Heart left ventricle (tissue), 13 donors: ENCODE measurements around the gene LRP11.

Experiments
- CTCF ChIP-seq, 12 donors: fragments of 200-600 bp; sonication (generic) in 4 of 12; IDR thresholded peaks; one replicate each; pipeline versions ENCODE4 v1.5.0 to v1.8.0; 2018 to 2022; ENCODE audit warnings: antibody characterized with exemption in 12 of 12, mild to moderate bottlenecking in 5 of 12
- POLR2A ChIP-seq, 2 donors: fragments of 450-650 bp; IDR thresholded peaks; one replicate each; pipeline ENCODE4 v1.6.1; 2017; ENCODE audit warnings: antibody characterized with exemption in 2 of 2, mild to moderate bottlenecking in 2 of 2, moderate library complexity in 2 of 2
- donor health status: ischemic (EF 13 %, LVEDD 7.1; RV severe dilation, severe dysfunction).
- donor health status: DM: no; HTN: yes; CAD: no.
- donor health status: DM: no; HTN: no; CAD: no.
- donor health status: ischemic (EF 25% LVEDD 6.9; RV normal size, moderate dysfunction).
- donor health status: ischemic (EF 25% LVEDD 5.7; RV mildly dilated, moderate dysfunction).
- donor health status: ischemic (EF 35%, LVEDD 5.7; RV mildly dilated, moderate dysfunction).
- donor health status: nonischemic (EF 11% LVEDD 7.7; RV severe dilation, severe dysfunction).
- donor health status: DM: yes; HTN: yes; CAD: no.
- donor health status: PGD.
- donor health status: ischemic (EF 29% LVEDD 5.4; RV normal size, mild dysfunction).
- donor health status: nonischemic (EF 23%, LVEDD 6.1; RV moderate dilation, normal function).

DNA sequence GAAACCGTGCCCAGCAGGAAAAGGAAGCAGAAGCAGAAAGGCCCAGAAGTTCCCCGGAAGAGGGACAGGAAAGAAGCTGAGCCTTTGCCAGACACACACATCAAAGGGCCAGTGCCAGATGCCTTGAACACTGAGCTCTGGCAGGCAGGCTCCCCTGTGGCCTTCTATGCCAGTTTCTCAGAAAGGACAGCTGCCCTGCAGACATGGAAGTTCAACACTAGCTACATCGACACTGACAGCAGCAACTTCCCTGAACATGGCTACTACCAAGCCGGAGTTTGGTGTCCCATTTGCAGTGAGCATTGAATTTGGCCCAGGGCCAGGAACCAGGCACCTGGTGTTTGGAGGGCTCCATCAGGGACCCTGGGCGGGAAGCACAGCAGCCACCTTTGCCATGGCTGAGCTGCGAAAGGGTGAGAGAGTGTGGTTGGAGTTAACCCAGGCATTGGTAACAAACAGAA, 41.8 kb upstream of the LRP11 start:
- TF ChIP-seq CTCF (IDR thresholded peaks at IDR 0.05) (no peak), POLR2A (IDR thresholded peaks at IDR 0.05) (no peak)
